Choroid plexus epithelial cell (primary cell): ENCODE data around the gene ZNF423.

Experiments
- DNase-seq: peaks from one replicate; pipeline ENCODE4 v3.0.0-alpha.2; 2010; ENCODE audit warnings: low read depth
- H3K4me3 ChIP-seq: 2 replicates; pipeline ENCODE4 v1.5.1; 2011; ENCODE audit warnings: low read depth, mild to moderate bottlenecking, control low read depth, low read length, moderate library complexity
- TF ChIP-seq, protein P1 (sequence below): conservative IDR thresholded peaks from 2 replicates; pipeline ENCODE4 v1.5.1; 2011; ENCODE audit warnings: low read depth, mild to moderate bottlenecking, control low read depth, inconsistent platforms, low read length, moderate library complexity

The ZNF423 gene

DNA sequence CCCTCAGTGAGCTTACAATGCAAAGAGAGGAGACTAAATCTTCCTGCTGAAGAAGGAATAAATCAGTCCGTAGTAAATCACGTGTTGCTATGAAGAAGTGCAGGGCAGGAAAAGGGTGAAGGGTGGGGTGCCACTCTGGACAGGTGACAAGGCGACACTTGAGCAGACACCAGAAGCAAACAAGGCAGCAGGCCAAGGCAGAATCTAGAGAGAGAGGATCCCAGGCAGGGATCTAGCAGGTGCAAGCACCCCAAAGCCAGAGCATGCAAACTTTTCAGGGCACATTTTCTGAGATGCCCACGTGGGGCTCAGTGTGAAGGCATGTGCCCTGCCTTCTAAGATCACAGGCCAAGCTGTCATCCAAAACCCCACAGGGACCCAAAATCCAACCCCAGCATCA lies 193.3 kb downstream of the ZNF423 start:
- H3K4me3 ChIP-seq, result no peak overlapping the region
- DNase-seq, result no peak
- TF ChIP-seq, protein P1, sequence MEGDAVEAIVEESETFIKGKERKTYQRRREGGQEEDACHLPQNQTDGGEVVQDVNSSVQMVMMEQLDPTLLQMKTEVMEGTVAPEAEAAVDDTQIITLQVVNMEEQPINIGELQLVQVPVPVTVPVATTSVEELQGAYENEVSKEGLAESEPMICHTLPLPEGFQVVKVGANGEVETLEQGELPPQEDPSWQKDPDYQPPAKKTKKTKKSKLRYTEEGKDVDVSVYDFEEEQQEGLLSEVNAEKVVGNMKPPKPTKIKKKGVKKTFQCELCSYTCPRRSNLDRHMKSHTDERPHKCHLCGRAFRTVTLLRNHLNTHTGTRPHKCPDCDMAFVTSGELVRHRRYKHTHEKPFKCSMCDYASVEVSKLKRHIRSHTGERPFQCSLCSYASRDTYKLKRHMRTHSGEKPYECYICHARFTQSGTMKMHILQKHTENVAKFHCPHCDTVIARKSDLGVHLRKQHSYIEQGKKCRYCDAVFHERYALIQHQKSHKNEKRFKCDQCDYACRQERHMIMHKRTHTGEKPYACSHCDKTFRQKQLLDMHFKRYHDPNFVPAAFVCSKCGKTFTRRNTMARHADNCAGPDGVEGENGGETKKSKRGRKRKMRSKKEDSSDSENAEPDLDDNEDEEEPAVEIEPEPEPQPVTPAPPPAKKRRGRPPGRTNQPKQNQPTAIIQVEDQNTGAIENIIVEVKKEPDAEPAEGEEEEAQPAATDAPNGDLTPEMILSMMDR, result no peak

DNA sequence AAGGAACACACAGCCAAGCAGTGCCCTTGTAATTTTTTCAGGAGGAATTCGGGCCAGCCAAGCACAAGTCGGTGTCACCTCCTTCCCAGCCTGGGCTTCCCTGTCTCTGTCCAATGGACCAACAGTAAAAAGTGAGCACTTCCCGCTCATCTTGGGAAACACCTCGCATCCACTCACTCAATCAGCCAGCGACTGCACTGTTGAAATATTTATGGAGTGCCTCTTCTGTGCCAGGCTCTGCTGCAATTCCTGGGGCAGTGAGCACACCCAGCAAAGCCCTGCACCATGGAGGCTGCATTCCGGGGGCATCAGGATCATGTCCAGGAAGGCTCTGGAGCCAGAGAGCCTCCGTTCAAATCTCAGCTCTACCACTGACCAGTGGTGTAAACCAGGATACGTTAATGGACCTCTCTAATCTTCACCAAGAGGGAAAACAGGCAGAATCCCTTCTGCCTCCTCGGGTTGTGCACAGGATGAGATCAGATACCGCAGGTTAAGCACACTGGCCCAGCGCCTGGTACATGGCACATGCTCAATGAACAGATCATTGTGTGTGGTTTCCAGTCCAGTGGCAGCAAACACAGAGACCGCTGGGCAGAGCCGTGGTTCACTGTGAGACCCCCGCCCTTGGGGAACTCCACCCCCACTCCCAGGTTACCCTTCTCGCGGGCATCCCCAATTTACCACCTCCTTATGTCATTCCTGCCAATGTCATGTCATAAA lies 194.3 kb downstream of the ZNF423 start:
- TF ChIP-seq, protein P1, result no peak
- DNase-seq, result no peak
- H3K4me3 ChIP-seq, result no peak overlapping the region

DNA sequence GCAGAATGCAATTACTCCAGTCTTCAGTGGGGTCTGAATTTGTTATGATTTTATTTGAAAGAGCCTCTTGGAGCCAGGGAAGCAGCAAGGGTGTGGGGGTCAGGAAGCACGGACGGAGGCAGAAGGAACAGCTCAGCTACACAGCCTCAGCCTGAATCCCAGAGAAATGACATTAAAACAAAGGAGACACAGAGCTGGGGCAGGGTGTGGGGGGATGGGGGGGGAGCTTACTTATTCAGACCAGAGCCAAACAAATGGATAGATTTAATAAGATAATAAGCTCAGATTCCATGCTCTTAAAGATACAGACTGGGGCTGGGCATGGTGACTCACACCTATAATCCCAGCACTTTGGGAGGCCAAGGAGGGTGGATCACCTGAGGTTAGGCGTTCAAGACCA lies 195.3 kb downstream of the ZNF423 start:
- no peak for DNase-seq
- TF ChIP-seq, protein P1, result no peak
- no peak overlapping the region for H3K4me3 ChIP-seq

DNA sequence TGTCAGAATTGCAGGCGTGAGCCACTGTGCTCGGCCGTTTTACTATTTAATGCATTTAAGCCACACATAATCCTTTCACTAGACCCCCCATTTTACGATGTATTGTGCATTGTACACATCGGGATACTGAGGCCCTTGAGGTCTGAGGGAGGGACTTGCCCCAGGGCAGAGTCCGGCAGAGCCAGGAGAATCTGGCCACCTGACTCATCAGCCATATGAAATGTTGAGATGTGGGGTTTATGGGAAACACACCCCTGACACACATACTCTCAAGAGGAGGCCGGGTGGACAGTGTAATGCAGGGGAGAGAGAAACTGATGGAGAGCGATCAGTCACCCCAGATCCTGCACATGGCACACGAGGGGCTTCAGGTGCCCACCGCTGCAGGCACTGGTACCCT lies 196.6 kb downstream of the ZNF423 start:
- DNase-seq, result no peak
- H3K4me3 ChIP-seq, result no peak overlapping the region
- TF ChIP-seq, protein P1, result no peak

DNA sequence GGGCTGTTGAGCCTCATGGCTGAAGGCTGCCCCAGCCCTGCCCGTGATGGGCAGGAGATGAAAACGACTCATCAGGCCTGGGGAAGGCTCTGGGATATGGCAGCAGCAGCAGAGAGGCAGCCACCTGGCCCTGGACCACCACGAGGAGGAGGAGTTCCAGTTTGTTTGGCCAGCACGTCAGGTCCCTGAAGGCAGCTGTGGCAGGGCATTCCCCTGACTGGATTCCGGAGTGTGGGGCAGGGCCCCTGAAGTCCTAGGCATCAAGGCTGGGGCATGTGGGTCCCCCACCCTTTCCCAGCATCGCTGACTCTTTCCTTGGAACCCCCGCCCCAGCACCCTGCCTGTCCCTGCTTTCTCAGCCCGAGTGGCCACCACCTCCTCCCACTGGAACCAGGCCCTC lies 197.4 kb downstream of the ZNF423 start:
- no peak for DNase-seq
- no peak overlapping the region for H3K4me3 ChIP-seq
- TF ChIP-seq, protein P1, result no peak

DNA sequence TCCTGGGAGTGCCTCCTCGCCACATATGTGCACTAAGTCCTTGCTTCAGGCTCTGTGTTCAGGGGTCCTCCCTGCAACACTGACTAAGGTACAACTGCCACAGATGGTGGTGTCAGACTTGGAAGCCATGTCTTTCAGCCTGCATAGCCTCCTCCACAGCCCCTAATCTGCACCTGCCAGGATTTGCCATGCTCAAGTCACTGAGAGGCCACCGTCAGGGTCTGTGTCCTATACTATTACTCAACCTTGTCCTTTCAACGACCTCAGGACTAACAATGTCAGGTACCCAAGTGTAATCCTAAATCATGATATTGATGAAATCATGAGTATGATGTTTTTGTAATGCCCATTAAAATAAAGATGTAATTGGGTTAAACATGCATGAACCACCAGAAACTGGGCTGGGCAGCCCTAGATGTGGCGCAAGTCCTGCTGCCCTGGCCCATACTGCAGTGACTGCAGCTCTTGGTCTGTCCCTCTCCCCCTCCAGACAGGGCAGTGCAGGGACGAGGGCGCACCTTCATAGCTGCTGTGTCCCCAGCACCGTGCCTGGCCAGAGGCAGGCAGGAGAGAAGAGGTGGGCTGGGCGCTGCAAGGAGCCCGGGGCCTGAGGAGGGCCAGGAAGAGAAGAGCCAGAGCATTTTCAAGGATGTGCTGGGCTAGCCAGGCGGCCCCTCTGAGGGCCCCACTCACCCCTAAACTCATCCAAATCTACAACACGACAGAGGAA lies 198.0 kb downstream of the ZNF423 start:
- TF ChIP-seq, protein P1, result no peak
- no peak for DNase-seq
- H3K4me3 ChIP-seq, result no peak overlapping the region

DNA sequence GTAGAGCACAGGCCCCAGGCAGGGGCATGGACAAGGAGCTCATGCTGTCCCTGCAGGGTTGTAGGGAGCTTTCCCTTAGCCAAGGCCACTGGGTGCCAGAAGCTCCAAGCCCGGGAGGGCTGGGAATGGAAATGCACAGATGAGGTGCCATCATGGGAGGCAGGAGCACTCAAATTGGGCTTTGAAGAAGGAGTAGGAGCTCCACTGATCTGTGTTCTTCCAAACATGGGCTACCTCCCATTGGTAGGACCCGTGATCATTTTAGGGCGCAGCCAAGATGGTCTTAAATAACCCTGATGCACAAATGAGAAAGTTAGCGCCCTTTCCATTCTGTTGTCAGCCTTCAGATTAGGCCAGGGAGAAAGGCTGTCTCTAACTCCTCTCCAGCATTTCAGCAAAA lies 201.5 kb downstream of the ZNF423 start:
- TF ChIP-seq, protein P1, result no peak
- no peak for DNase-seq
- H3K4me3 ChIP-seq, result no peak overlapping the region
